CD4-positive, alpha-beta T cell treated with Interleukin-6 at 100 ng/mL for 8 hours (primary cell): ENCODE results near the gene KLHL11.

Source experiments
- DNase-seq: peaks from one replicate; pipeline ENCODE4 v3.0.0-alpha.2; 2020; ENCODE audit warnings: mixed read lengths, low spot score

KLHL11 gene

GRCh38 chr17:41810659-41811548 is 54.3 kb downstream of the KLHL11 start:
- DNase-seq = peak; percentile 14

GRCh38 chr17:41806685-41807445 is 58.4 kb downstream of the KLHL11 start:
- DNase-seq = no peak
